MM.1S (cell line): Measurements from ENCODE around the gene PPP4R4.

ENCODE experiments used
- CTCF ChIP-seq: fragments of 300-600 bp; sonication (generic); IDR thresholded peaks from 2 replicates; pipeline ENCODE4 v1.5.1; 2016; ENCODE audit warnings: antibody characterized with exemption, low read length, mixed read lengths
- EZH2 ChIP-seq: fragments of 300-600 bp; sonication (generic); optimal IDR thresholded peaks from 2 replicates; pipeline ENCODE3; 2017; ENCODE audit warnings: low read depth, mild to moderate bottlenecking, antibody characterized with exemption, low read length, mixed read lengths
- EZH2phosphoT487 ChIP-seq: fragments of 300-600 bp; sonication (generic); IDR thresholded peaks from 2 replicates; pipeline ENCODE4 v1.6.1; 2018; ENCODE audit warnings: antibody characterized with exemption, low read length

- TF ChIP-seq CTCF (no peak), EZH2 (no peak), EZH2phosphoT487 (no peak)
Measured at GRCh38 chr14:94139421-94139820, 34.7 kb upstream of the PPP4R4 start.
